NCI-H446 treated with DMSO at 0.1 percent for 48 hours (cell line): ENCODE data around the gene POLR3E.

Experiments used
- DNase-seq: peaks from one replicate; lab custom pipeline; 2025; lab: John Stamatoyannopoulos, UW

The POLR3E gene

DNA sequence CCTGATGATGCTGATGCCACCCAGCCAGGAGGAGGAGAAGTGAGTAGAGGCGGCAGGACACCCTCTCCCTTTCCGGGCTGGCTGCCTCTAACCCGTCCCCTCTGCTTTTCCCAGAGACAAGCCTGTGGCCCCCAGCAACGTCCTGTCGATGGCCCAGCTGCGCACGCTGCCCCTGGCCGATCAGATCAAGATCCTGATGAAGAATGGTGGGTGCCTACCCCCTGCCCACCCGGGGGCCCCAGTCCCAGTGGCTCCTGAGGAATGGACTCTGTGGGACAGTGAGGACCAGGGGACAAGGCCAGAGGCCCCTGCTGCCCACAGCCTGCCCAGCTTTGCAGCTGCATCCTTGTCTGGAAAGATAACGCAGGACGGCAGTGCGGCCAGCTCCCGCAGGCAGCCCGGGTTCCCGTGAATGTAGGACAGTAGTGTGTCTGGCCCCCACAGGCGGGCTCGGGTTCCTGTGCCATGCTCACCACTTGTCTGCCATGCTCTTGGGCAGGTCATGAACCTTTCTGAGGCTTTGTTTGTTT lies 19.9 kb downstream of the POLR3E start:
- DNase-seq = no peak

DNA sequence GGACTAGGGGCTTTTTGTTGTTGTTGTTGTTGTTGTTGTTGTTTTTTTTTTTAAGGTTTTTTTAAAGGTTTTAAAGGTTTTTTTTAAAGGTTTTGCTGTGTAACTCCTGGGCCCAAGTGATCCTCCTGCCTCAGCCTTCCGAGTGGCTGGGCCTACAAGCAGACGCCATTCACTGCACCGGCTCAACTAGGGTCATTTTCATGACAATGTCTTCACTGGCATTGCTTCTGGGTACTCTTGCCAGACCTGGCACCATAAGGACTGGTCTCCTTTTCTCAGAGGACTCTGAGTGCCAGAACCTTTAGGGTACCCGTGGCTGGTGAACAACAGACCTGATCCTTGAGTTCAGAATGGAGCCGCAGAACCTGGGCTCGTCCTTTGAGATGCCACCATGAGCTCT lies 20.4 kb downstream of the POLR3E start:
- no peak for DNase-seq

DNA sequence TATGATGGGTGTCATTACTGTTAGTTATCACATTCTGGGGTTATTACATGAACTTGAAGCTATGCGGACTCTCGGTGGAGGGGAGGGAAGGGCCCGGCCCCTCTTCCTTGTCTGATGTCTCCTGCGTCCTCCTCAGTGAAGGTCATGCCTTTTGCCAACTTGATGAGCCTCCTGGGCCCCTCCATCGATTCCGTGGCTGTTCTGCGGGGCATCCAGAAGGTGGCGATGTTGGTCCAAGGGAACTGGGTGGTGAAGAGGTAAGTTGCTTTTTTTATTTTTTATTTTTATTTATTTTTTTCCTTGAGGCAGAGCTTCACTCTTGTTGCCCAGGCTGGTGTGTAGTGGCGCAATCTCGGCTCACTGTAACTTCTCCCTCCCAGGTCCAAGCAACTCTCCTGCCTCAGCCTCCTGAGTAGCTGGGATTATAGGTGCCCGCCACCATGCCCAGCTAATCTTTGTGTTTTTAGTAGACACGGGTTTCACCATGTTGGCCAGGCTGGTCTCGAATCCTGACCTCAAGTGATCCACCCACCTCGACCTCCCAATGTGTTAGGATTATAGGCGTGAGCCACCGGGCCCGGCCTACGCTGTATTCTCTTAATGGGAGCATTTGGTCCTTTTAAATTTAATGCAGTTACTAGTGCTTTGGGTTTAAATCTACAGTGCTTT lies 21.6 kb downstream of the POLR3E start:
- DNase-seq = no peak

DNA sequence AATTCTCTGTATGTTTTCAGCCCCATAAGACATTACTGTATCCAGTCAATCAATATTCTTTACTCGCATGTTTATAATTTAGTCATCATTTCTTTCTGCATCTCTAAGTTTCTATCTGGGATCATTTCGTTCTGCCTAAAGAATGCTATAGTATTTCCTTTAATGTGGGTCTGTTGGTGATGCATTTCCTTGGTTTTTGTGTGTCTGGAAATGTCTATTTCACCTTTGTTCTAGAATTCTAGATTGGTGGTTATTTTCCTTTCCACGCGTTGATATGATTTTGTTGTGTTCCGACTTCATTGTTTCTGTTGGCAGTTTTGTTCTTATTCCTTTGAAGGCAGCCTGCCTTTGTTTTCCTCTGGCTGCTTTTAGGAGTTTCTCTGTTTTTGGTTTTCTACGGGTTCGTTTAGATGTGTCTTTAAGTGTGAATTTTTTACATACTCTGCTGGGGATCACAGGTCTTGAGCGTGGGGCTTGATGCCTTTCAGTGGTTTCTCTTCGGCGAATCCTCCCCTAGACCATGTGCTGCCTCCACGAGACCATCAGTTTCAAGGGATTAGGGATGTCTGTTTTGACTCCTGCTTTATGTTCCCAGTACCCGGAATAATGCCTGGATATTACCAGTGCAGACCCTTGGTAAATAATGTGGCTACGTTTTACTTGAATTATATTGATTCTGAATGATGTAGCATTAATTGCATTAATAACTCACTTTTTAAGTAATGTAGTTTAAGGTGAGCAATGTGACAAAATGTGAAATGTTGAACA lies 23.5 kb downstream of the POLR3E start:
- no peak for DNase-seq

DNA sequence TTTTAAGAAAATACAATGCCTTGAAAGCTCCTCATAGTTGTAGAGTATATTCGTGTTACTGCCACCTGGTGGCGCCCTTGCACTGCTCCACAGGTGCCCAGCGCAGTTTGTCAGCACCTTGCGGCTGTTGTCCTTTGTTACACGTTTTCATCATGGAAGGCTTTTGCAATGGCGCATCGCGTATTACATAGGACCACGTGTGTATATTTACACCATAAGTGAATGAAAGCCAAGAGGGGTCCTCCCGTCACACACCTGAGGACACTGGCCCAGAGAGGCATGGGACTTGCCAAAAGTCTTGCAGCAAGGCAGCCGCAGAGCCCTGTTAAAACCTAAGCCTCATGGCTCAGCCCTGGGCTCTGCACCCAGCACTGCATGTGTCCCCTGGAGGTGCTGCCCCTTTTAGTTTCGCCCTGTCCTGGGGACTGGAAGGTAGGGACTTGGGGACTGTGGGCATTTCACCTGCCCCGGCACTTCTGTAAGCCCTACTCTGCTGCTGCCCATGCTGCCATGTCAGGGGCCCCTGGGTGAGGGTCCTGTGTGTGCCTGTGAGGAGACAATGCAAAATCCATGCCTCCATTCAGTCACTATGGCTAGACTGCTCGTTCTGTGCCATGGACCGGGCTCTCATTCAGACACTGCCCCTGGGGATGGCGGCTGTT lies 24.3 kb downstream of the POLR3E start:
- peak; percentile 5 for DNase-seq

DNA sequence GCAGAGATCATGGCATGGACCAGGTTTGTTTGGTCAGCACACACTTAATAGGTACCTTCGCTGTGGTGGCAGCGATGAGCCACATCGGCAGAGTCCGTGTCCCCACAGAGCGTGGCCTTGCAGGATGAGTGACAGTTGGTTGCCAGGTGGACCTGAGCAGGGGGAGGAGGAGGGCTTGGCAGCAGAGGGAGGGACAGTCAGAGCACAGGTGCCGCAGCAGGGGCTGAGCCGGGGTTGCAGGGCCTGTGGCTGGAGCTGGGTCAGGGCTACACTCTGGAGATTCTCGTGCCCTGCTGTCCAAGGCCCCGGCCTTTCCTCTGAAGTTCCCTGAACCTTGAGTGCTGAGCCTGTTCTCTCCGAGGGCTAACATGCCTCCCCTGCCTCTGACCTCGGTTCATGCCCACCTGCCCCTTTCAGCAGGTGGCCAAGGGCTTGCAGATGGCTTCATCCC lies 24.8 kb downstream of the POLR3E start:
- DNase-seq = no peak

DNA sequence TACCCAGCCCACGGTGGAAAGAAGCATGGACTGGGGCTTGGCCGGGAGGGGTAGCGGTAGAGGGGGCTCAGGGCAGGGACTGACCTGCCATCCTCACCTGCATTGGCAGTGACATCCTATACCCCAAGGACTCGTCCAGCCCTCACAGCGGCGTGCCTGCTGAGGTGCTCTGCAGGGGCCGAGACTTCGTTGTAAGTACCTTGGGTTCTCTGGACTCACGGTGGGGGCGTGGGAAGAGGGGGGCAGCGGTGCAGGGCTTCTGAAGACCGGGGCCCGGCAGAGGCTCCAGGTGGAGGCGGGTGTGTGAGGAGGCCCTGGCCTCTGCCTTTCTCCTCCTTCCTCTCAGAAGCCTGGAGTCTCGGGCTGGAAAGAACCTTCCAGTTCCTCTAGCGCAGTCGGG lies 25.5 kb downstream of the POLR3E start:
- DNase-seq = no peak

DNA sequence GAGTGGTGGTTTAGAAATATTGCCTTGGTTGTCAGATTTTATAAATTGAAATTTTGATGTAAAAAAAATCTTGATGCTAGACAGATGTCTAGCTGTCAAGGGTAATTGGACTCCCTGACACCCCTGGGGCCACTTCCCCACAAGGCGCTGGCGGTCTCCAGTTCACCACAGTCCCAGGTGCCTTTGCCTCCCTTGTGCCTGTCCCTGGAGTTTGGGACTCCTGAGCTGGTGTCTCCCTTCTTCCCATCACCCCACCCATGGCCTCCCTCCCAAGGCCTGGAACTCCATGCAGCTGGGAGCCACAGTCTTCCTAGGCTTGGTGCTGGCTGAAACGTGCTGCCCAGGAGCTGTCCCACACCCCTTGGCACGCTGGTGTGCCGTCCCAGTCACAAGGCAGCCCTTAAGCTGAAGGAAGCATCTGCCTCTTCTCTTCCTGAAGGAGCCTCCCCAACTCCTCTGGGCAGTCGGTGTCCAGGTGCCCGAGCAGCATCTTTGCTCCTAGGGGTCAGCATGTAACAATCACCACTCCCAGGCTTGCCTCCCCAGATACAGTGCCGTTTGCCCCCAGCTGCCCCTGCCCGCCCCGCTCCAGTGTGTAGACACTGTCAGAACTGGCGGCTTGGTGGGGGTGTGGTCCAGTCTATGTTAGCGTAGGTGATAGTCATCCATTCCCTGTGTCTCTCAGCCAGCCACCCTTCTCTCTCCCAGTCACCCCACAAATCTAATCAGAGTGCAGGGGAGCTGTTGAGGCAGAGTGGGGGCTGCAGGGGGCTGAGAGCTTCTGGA lies 26.2 kb downstream of the POLR3E start:
- no peak for DNase-seq

DNA sequence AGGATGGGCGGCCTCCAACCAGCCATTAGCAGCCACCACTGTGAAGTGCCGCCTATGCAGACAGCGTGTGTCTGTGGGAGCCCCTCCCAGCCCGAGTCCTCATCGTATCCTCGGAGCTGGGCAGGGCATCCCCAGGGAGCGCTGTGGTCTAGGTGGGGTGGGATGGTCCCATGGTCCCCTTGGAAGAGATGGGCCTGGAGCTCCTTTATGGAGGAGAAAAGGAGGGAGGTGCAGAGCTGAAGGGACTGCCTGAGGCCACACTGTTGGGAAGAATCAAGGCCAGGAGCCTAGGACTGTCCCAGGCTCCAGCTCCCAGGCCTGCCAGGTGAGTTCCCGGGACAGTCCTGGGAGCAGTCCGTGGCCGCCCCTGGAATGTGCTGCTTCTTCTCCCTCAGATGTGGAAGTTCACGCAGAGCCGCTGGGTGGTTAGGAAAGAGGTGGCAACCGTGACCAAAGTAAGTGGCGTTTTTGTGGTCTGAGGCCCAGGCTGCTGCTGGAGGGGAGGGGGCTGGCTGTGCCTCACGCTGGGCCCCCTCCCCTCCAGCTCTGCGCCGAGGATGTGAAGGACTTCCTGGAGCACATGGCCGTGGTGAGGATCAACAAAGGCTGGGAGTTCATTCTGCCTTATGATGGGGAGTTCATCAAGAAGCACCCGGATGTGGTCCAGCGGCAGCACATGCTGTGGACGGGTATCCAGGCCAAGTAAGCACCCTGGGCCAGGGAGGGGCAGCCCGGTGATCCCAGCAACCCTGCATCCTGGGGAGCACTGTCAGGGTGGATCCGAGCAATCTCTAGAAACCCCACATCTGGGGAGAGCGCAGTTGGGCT lies 27.0 kb downstream of the POLR3E start:
- no peak for DNase-seq

DNA sequence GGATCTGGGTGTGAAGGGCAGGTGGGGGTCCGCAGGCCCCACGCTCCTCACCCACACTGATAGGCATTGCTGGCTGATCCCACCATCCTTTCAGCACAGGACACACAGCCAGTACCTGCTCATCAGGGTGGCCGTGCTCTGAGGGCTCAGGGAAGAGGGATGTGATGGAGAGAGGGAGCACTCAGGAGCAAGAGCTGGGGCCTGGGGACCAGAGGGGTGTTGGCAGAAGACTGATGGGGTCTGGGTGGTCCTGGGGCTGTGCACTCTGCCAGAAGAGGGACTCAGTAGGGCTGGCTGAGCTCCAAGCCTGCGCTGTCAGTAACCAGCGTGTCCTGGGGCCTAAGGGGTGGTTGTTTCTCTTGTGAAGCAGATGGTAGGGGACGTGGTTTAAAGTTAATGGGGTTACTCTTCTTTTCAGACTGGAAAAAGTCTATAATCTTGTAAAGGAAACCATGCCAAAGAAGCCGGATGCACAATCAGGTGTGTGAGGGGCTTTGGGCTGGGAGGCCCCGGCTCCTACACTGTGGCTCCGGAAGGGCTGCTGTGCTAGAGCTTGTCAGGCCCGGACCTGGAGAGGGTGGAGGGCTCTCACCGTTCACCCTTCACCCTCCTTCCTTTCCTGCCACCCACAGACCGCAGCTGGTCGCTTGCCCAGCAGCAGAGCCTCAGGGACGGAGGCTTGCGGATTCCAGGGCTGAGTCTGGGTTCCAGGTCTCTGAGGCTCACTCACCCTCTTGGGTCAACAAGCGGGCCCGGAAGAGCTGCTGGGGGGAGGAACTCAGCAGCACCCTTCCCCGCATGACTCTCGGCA lies 27.8 kb downstream of the POLR3E start:
- DNase-seq = no peak

DNA sequence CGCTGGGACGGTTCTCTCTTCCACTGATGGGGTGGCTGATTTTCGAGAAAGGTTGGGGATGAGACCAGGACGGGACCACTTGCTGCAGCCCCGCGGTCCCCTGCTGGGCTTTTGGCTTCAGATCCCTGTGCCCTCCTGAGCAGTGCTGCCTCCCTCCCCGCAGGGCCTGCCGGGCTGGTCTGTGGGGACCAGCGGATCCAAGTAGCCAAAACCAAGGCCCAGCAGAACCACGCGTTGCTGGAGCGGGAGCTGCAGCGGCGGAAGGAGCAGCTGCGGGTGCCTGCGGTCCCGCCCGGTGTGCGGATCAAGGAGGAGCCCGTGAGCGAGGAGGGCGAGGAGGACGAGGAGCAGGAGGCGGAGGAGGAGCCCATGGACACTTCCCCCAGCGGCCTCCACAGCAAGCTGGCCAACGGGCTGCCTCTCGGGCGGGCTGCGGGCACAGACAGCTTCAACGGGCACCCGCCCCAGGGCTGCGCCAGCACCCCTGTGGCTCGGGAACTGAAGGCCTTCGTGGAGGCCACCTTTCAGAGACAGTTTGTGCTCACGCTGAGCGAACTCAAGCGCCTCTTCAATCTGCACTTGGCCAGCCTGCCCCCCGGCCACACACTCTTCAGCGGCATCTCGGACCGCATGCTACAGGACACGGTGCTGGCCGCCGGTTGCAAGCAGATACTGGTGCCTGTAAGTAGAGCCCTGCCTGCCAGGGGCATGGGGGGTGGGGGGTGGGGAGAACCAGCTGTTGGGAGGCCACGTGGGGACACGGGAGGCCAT lies 28.6 kb downstream of the POLR3E start:
- DNase-seq = no peak

DNA sequence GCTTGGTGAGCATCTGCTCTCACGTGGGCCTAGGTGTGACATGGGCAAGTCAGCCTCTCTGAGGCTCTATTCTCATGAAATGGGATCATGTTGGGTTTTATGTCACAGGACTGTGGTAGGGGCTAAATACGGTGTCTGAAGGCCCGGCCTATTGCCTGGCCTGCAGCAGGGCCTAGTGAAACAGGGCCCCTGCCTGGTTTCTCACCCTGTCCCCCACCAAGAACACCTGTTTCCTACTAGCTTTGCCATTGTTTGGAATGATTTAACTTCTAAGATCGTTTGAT lies 29.1 kb downstream of the POLR3E start:
- DNase-seq = no peak

DNA sequence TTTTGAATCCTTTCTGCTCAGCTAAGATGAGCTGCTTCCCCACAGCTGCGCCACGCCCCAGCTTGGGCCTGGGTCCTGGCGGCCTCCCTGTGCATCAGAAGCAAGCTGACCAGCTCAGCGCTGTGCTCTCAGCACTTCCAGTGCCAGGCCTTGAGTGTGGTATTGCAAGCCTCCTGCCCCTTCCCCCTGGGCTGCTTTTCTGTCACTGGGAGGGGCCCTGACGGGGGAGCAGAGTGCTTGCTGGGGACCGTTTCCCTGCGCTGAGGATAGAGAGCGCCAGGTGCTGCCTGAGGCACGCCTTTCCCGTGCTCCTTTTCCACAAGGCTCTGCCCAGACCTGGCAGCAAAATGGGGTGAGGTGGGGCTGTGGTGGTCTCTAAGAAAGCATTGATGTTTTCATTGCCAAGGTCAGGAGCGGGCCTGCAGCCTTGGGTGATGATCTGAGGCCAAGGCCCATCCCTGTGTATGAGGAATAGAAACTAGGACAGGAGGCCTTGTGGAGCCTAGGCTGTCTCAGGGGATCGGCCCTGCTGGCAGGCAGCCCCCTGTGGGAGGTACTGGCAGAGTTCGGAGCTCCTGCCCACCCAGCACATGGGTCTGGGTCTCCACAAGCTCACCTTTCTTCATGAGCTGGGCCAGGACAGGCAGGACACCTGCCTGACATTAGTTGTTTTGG lies 29.7 kb downstream of the POLR3E start:
- no peak for DNase-seq

DNA sequence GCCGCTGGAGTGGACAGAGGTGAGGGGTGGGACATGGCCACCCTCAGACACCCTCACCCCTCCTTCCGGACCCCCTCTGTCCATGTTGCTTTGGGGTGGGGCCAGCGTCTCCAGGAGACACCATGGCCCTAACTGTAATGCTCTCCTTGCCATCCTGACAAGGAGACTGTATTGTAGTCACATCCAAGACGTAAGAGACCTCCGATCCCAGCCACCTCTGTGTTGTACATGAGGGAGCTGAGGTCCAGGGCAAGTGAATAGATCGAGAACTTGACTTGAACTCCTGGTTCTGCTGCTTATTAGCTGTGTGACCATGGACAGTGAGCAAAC lies 30.2 kb downstream of the POLR3E start:
- DNase-seq = no peak

DNA sequence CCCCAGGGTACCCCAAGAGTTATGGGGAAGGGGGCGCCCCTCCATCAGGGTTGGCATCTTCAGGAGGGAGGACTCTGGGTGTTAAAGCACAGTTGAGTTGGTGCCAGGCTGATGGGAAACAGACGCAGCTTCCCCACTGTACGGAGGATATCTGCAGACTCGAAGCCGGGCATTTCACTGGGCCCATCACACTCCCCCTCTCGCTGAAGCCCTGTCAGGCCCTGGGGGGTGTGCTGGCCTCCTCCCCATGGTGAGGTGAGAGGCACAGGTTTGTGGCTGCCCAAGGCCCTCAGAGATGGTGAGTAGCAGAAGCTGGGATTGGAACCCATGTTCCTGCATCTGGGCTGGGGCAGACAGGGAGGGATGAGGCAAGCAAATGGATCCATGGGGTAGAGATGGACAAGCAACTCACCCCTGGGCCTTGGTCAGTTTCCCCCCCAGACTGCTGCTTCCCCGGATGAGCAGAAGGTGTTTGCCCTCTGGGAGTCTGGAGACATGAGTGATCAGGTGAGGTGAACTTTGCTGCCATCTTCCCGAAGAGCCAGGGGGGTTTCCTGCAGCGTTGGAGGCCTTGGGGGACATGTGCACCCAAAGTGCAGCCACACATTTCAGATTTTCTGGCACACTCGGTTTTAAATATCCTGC lies 31.0 kb downstream of the POLR3E start:
- DNase-seq = no peak

DNA sequence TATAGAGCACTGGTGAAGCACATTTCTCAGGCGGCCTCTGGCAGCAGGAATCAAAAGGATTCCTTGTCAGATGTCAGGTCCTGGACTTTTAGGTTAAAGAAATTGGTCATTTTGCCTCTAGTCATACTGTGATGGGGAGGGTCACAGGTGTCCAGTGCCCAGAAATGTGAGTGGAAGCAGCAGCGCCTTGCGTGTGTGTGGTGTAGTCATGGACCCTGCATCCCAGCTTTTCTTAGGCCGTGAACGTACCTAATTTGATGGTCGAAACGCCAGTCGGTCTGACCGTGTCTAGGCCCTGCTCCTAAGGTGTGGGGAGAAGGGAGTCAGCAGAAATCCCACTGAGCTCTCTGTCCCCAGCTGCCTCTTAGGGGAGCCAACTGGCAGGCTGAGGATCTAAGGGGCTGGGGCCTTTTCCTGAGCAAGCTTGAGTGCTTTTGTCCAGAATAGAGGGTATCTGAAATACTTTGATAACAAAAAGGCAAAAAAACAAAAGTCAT lies 32.0 kb downstream of the POLR3E start:
- DNase-seq = no peak

DNA sequence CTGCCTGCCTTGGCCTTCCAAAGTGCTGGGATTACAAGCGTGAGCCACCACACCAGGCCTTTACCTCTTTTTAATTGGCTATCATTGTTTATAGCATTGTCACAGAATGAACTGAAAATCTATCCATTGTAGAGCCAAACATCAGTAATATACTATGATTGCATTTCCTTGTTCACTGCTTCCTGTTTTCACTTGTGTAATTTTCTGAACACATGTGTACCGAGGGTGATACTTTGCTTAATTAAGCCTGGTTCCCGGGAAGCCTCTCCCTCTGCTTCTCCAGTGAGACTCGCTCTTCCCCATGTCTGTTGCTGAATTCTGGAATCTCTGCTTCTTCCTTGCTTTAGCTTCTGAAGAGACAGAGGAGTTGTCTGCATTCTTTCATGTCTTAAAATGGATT lies 33.1 kb downstream of the POLR3E start:
- DNase-seq = no peak

DNA sequence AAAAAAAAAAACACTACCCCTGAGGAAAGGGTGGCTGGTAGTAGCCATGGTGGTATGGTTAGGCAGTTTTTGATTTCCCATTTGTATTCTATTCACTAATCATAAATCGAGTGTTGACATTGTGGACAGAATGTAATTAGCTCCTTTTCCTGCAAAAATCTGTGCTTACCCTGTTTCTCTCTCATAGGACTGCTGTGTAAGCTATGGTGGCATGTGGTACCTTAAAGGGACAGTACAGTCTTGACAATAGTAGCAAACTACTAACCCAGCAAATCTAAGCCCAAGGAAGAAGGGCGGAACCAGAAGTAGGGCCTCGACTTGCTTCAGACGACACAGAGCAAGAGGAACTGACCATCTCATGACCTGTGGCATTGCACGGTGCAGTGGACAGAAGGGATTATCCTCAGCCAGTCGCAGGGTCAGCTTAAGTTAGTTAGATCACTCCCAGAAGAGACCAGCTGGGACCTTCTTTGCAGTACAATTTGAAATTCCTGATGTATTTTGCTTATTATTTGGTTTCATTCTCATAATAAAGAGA lies 36.3 kb downstream of the POLR3E start:
- no peak for DNase-seq
